OCI-LY3 (cell line): ENCODE data around the gene OSBPL7.
"Not testable (repeated sequence)": the region's sequence is repeated elsewhere in the genome, so short reads cannot be mapped to it uniquely, and the experiment has no call there.

Experiments
- H2AFZ ChIP-seq: fragments of 200-600, 300-600 bp; shearing (Covaris generic); 2 replicates; pipeline ENCODE4 v1.6.0; 2014; ENCODE audit warnings: antibody characterized with exemption, low read depth, low read length
- H3K27ac ChIP-seq: fragments of 200-600, 300-600 bp; sonication (generic); 2 replicates; pipeline ENCODE4 v1.5.1; 2014; ENCODE audit warnings: mild to moderate bottlenecking, low read length, moderate library complexity, mixed read lengths
- H3K27me3 ChIP-seq: fragments of 200-600, 300-600 bp; sonication (generic); 2 replicates; pipeline ENCODE4 v1.6.1; 2014; ENCODE audit warnings: low read depth, low read length, mixed read lengths
- H3K36me3 ChIP-seq: fragments of 200-600, 300-600 bp; sonication (generic); replicated peaks from 2 replicates; pipeline ENCODE3; 2014; ENCODE audit warnings: low read depth, low read length, mixed read lengths
- H3K4me1 ChIP-seq: fragments of 300-600, 200-600 bp; sonication (generic); 2 replicates; pipeline ENCODE4 v1.6.1; 2014; ENCODE audit warnings: low read length, mixed read lengths
- H3K4me2 ChIP-seq: fragments of 200-600, 300-600 bp; sonication (generic); 2 replicates; pipeline ENCODE4 v1.6.1; 2014; ENCODE audit warnings: low read length, mixed read lengths
- H3K4me3 ChIP-seq: fragments of 300-600, 200-600 bp; sonication (generic); 2 replicates; pipeline ENCODE4 v1.5.1; 2014; ENCODE audit warnings: antibody characterized with exemption, mild to moderate bottlenecking, low read length, moderate library complexity
- H3K79me2 ChIP-seq: fragments of 300-600, 200-600 bp; shearing (Covaris generic); 2 replicates; pipeline ENCODE4 v1.6.1; 2014; ENCODE audit warnings: mild to moderate bottlenecking, low read length, mixed read lengths
- H3K9ac ChIP-seq: fragments of 300-600, 200-600 bp; shearing (Covaris generic); 2 replicates; pipeline ENCODE4 v1.6.0; 2014; ENCODE audit warnings: mild to moderate bottlenecking, low read length, moderate library complexity
- H3K9me3 ChIP-seq: fragments of 200-600, 300-600 bp; shearing (Covaris generic); 2 replicates; pipeline ENCODE4 v1.6.1; 2014; ENCODE audit warnings: low read length, mixed read lengths; ENCODE audit not compliant: insufficient read depth
- H4K20me1 ChIP-seq: fragments of 200-600, 300-600 bp; sonication (generic); 2 replicates; pipeline ENCODE4 v1.6.1; 2016; ENCODE audit warnings: low read length, mixed read lengths; ENCODE audit not compliant: insufficient read depth
- CTCF ChIP-seq: fragments of 200-600, 300-600 bp; sonication (generic); IDR thresholded peaks from 2 replicates; pipeline ENCODE4 v1.5.1; 2014; ENCODE audit warnings: antibody characterized with exemption, low read length, low read depth
- EZH2phosphoT487 ChIP-seq: fragments of 200-600 bp; shearing (Covaris generic); IDR thresholded peaks from 2 replicates; pipeline ENCODE4 v1.6.1; 2018; ENCODE audit warnings: antibody characterized with exemption, mixed run types, low read depth

OSBPL7 gene

GRCh38 chr17:47774987-47775580, 46.5 kb downstream of the OSBPL7 start:
- H3K4me1 ChIP-seq, result no peaks in the 10 kb centered on the region
- no peak overlapping the region for H3K9ac ChIP-seq
- H3K9me3 ChIP-seq, result no peaks in the 10 kb centered on the region
- no peak overlapping the region for H3K4me2 ChIP-seq
- no peak overlapping the region for H3K27ac ChIP-seq
- TF ChIP-seq CTCF, result no peak
- no peak for TF ChIP-seq EZH2phosphoT487
- H3K4me3 ChIP-seq, result no peak overlapping the region
- H3K79me2 ChIP-seq, result no peaks in the 10 kb centered on the region
- peaks cover 21% of the 10 kb centered on the region for H3K27me3 ChIP-seq
- H3K36me3 ChIP-seq, result no peaks in the 10 kb centered on the region
- no peaks in the 10 kb centered on the region for H4K20me1 ChIP-seq
- no peak overlapping the region for H2AFZ ChIP-seq

DNA sequence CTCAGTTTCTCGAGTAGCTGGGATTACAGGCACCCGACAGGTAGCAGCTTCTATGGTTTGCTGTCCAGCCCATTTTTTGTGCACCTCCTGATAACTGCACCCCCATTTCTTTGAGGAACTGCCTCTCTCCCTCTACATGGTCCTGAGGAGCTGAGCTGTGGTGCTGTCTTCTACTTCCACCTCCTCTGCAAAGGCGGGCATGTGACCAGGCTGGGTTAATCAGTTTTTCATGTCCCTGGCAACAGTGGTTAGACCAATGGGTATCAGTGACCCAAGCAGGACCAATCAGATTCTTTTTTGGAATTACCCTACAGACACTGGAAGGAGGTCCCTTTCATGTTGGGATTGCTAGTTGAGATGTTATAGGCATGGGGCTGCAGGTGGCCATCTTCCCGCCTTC, 47.3 kb downstream of the OSBPL7 start:
- Histone ChIP-seq H3K79me2 (no peaks in the 10 kb centered on the region), H3K9me3 (no peaks in the 10 kb centered on the region), H3K27ac (no peak overlapping the region), H3K4me1 (no peaks in the 10 kb centered on the region), H3K36me3 (no peaks in the 10 kb centered on the region), H3K9ac (no peak overlapping the region), H4K20me1 (no peaks in the 10 kb centered on the region), H3K27me3 (peaks cover 21% of the 10 kb centered on the region), H3K4me3 (no peak overlapping the region), H2AFZ (no peak overlapping the region), H3K4me2 (no peak overlapping the region)
- TF ChIP-seq CTCF (no peak), EZH2phosphoT487 (no peak)

- not testable (repeated sequence) for H3K79me2 ChIP-seq, H3K9ac ChIP-seq, H3K36me3 ChIP-seq, H3K27ac ChIP-seq, H3K4me1 ChIP-seq, H4K20me1 ChIP-seq, H2AFZ ChIP-seq, H3K4me2 ChIP-seq, H3K4me3 ChIP-seq, H3K9me3 ChIP-seq
- peaks cover 21% of the 10 kb centered on the region for H3K27me3 ChIP-seq
Observed at GRCh38 chr17:47773649-47774048, 47.9 kb downstream of the OSBPL7 start.

GRCh38 chr17:47763913-47764582, 57.5 kb downstream of the OSBPL7 start:
- Histone ChIP-seq H3K4me3 (no peak overlapping the region), H2AFZ (no peak overlapping the region), H4K20me1 (no peaks in the 10 kb centered on the region), H3K9me3 (peaks cover 8% of the 10 kb centered on the region; the same call in 1 of the 2 replicates), H3K4me1 (no peaks in the 10 kb centered on the region), H3K27me3 (peaks cover 8% of the 10 kb centered on the region), H3K27ac (no peak overlapping the region), H3K36me3 (no peaks in the 10 kb centered on the region), H3K79me2 (no peaks in the 10 kb centered on the region), H3K4me2 (no peak overlapping the region), H3K9ac (no peak overlapping the region)
- TF ChIP-seq EZH2phosphoT487 (no peak), CTCF (no peak)
